ENCODE measurements around the gene PCGF6. TPM values are rescaled to one million over a fixed set of nuclear protein-coding genes. Genes with fewer than 3 reads are reported as not detected.

PCGF6 gene, protein sequence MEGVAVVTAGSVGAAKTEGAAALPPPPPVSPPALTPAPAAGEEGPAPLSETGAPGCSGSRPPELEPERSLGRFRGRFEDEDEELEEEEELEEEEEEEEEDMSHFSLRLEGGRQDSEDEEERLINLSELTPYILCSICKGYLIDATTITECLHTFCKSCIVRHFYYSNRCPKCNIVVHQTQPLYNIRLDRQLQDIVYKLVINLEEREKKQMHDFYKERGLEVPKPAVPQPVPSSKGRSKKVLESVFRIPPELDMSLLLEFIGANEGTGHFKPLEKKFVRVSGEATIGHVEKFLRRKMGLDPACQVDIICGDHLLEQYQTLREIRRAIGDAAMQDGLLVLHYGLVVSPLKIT
- 10.4 and 17.1 TPM in 2 replicates for total RNA-seq

DNA sequence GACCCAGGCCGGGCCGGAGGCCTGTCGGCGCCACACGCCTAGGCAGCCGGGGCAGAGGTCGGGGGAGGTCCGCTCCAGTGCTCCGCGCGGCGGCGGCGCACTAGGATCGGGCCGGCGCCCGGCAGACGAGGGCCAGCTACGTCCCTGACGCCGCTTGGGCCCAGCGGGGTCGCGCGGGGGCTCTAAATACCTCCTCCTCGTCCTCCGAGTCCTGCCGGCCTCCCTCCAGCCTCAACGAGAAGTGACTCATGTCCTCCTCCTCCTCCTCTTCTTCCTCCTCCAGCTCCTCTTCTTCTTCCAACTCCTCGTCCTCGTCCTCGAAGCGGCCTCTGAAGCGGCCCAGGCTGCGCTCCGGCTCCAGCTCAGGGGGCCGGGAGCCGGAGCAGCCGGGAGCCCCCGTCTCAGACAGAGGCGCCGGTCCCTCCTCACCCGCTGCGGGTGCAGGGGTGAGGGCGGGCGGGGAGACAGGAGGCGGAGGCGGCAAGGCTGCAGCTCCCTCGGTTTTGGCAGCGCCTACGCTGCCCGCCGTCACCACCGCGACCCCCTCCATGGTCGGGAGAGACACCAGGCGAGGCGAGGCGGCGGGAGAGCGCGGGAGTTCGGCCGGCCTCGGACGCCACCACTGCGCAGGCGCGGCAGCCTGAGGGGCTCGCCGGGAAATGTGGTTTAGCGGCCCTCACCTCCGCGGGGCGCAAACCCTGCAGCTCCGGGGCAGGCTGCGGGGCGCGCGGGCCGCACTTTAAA lies at the start of gene PCGF6:
TSS of gene PCGF6 (minus strand) at position 624 of the 744 bp plus-strand sequence. CDS start at position 550, 74 bp downstream.
- DNase-seq (ENCODE audit: low read depth), result peak; percentile 77
- H3K4me3 ChIP-seq (ENCODE audit: low read depth, low read length), result peak within 1 kb of the TSS; percentile 76
- peak; percentile 10 for TF ChIP-seq CTCF (IDR thresholded peaks at IDR 0.05; ENCODE audit: insufficient read depth, low read depth, low read length)

GRCh38 chr10:103397191-103397825 lies 46.4 kb upstream of the PCGF6 start:
- H3K4me3 ChIP-seq (ENCODE audit: low read depth, low read length), result peak overlapping the region; percentile 75
- no peak for TF ChIP-seq CTCF (IDR thresholded peaks at IDR 0.05; ENCODE audit: insufficient read depth, low read depth, low read length)
- DNase-seq (ENCODE audit: low read depth), result peak; percentile 12

DNA sequence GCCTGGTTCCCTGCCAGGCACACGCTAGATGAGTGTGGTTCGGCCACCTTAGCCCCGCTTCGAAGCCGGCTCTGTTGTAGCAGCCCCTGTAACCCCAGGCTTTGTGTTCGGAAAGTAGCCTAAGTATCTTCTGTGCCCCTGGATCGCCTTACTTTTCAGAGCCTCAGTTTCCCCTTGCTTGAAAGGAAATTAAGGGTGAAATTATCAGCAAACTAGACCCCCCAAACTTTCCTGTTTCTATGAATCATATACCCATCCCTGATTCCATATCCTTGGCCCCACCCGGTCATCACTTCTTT lies 45.8 kb upstream of the PCGF6 start:
- DNase-seq (ENCODE audit: low read depth), result no peak
- TF ChIP-seq CTCF (IDR thresholded peaks at IDR 0.05; ENCODE audit: insufficient read depth, low read depth, low read length), result no peak

GRCh38 chr10:103396067-103396788 lies 45.3 kb upstream of the PCGF6 start, which contains the start of the genes ATP5MK and PDCD11:
Gene ATP5MK, minus strand, starts transcription at chr10:103396475. Its CDS starts 4,018 bp downstream, at chr10:103392457.
Gene PDCD11, plus strand, starts transcription at chr10:103396626. Its CDS starts 1,801 bp downstream, at chr10:103398427.
- peak within 1 kb of the TSS; percentile 75 for H3K4me3 ChIP-seq (ENCODE audit: low read depth, low read length)
- no peak for TF ChIP-seq CTCF (IDR thresholded peaks at IDR 0.05; ENCODE audit: insufficient read depth, low read depth, low read length)
- peak; percentile 98 for DNase-seq (ENCODE audit: low read depth)

More for the DNA sequence above, 45.8 kb upstream of the PCGF6 start:
- H3K4me3 ChIP-seq (ENCODE audit: low read depth, low read length), result peak overlapping the region; percentile 75

GRCh38 chr10:103395754-103396066 lies 44.8 kb upstream of the PCGF6 start:
- H3K4me3 ChIP-seq (ENCODE audit: low read depth, low read length), result peak overlapping the region; percentile 75
- no peak for TF ChIP-seq CTCF (IDR thresholded peaks at IDR 0.05; ENCODE audit: insufficient read depth, low read depth, low read length)
- peak; percentile 42 for DNase-seq (ENCODE audit: low read depth)

DNA sequence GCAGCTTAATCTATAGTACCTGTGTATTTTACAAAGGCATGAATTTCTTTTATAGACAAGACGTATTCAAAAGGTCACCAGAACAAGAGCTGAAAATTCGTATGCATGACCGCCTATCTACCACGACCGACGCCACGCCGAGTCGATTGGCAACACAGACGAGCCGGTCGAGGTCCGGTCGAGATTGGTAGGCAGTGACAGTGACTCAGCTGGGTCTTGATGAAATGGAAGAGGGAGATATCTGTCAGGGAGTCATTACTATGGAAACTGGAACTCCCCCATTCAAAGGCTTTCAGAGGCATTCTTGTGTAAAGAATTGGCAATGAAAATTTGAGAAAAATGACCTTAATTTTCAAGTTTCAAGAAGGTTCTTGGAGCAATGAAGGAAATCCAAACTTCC lies 43.2 kb upstream of the PCGF6 start:
- no peak for TF ChIP-seq CTCF (IDR thresholded peaks at IDR 0.05; ENCODE audit: insufficient read depth, low read depth, low read length)
- no peak for DNase-seq (ENCODE audit: low read depth)
- H3K4me3 ChIP-seq (ENCODE audit: low read depth, low read length), result no peak overlapping the region

All from fibroblast of villous mesenchyme (primary cell).